ENCODE data around the gene PGAP6. TPM values are rescaled to one million over a fixed set of nuclear protein-coding genes. Genes with fewer than 3 reads are reported as not detected.
A peak's percentile ranks its signal among the peaks of the same experiment; 100 is the strongest.

Gene PGAP6
- total and polyA plus RNA-seq, 2 of the 13 experiments (the other 11 are each of a cell fraction or from before 2014, with no cell fraction given): 52.7 to 136 TPM

DNA sequence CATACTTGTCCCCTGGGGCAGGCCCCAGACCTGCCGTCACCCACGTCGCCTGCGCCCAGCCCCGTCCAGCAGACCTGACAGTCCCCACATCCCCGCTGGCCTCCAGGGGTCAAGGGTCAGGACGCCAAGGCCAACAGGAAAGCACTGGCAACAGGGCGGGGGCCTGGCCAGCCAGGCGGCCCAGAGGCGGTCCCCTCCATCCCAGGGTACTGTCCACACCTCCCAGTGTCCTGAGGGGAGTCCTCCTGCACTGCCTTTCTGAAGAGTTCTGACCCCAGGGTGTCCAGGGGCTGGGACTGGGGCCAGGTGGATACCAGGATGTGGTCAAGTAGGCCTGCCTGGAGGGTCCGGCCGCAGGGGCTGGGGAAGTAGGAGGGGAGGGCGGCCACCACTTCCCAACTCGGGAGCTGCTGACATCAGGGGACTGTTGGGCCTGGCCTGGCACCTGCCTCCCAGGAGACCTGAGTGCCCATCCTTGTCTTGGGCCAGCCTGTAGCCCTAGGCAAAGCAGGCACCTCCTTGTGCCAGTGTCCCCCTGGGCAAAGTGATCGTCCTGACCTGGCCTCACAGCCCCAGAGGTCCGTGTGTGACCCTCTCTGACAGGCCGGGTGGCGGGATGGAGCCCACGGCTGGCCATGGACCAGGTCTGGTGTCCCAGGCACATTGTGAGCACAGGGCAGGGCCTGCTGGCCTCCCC lies 22.6 kb downstream of the PGAP6 start (continued):
- TF ChIP-seq, protein P1, sequence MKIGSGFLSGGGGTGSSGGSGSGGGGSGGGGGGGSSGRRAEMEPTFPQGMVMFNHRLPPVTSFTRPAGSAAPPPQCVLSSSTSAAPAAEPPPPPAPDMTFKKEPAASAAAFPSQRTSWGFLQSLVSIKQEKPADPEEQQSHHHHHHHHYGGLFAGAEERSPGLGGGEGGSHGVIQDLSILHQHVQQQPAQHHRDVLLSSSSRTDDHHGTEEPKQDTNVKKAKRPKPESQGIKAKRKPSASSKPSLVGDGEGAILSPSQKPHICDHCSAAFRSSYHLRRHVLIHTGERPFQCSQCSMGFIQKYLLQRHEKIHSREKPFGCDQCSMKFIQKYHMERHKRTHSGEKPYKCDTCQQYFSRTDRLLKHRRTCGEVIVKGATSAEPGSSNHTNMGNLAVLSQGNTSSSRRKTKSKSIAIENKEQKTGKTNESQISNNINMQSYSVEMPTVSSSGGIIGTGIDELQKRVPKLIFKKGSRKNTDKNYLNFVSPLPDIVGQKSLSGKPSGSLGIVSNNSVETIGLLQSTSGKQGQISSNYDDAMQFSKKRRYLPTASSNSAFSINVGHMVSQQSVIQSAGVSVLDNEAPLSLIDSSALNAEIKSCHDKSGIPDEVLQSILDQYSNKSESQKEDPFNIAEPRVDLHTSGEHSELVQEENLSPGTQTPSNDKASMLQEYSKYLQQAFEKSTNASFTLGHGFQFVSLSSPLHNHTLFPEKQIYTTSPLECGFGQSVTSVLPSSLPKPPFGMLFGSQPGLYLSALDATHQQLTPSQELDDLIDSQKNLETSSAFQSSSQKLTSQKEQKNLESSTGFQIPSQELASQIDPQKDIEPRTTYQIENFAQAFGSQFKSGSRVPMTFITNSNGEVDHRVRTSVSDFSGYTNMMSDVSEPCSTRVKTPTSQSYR (CRISPR knock-in tag; IDR thresholded peaks at IDR 0.05; ENCODE audit: borderline replicate concordance): 0 out of 2 replicates have a peak, but pooled peaks have one; percentile 38
- TF ChIP-seq FOXP1 (IDR thresholded peaks at IDR 0.05): no peak
- peak; percentile 44; the same call in 1 of the 2 replicates for TF ChIP-seq FOXP1 (CRISPR knock-in tag; IDR thresholded peaks at IDR 0.05)
- peak; percentile 26; the same call in 1 of the 2 replicates for TF ChIP-seq ZNF776 (CRISPR knock-in tag; IDR thresholded peaks at IDR 0.05)
- peak; percentile 16; the same call in 1 of the 2 replicates for TF ChIP-seq YEATS2 (CRISPR knock-in tag; IDR thresholded peaks at IDR 0.05; ENCODE audit: borderline replicate concordance)
- 0 out of 2 replicates have a peak, but pooled peaks have one; percentile 30 for TF ChIP-seq SMAD1 (CRISPR knock-in tag; IDR thresholded peaks at IDR 0.05; ENCODE audit: borderline replicate concordance, low read depth)
- no peak for TF ChIP-seq NPAS2 (CRISPR knock-in tag; IDR thresholded peaks at IDR 0.05; ENCODE audit: borderline replicate concordance)
- peak; percentile 40; the same call in 1 of the 2 replicates for TF ChIP-seq ZNF772 (CRISPR knock-in tag; IDR thresholded peaks at IDR 0.05)
- no peak for TF ChIP-seq ZNF383 (CRISPR knock-in tag; IDR thresholded peaks at IDR 0.05; ENCODE audit: borderline replicate concordance)
- TF ChIP-seq ZNF451 (CRISPR knock-in tag; IDR thresholded peaks at IDR 0.05): peak; percentile 6; the same call in 1 of the 2 replicates
- TF ChIP-seq SCMH1 (CRISPR knock-in tag; IDR thresholded peaks at IDR 0.05; ENCODE audit: borderline replicate concordance): no peak
- TF ChIP-seq, protein P2, sequence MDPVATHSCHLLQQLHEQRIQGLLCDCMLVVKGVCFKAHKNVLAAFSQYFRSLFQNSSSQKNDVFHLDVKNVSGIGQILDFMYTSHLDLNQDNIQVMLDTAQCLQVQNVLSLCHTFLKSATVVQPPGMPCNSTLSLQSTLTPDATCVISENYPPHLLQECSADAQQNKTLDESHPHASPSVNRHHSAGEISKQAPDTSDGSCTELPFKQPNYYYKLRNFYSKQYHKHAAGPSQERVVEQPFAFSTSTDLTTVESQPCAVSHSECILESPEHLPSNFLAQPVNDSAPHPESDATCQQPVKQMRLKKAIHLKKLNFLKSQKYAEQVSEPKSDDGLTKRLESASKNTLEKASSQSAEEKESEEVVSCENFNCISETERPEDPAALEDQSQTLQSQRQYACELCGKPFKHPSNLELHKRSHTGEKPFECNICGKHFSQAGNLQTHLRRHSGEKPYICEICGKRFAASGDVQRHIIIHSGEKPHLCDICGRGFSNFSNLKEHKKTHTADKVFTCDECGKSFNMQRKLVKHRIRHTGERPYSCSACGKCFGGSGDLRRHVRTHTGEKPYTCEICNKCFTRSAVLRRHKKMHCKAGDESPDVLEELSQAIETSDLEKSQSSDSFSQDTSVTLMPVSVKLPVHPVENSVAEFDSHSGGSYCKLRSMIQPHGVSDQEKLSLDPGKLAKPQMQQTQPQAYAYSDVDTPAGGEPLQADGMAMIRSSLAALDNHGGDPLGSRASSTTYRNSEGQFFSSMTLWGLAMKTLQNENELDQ (CRISPR knock-in tag; IDR thresholded peaks at IDR 0.05; ENCODE audit: borderline replicate concordance): no peak
- no peak for TF ChIP-seq GABPA (IDR thresholded peaks at IDR 0.05; ENCODE audit: low read depth, low read length)
- peak; percentile 49 for TF ChIP-seq GABPA (CRISPR knock-in tag; IDR thresholded peaks at IDR 0.05; ENCODE audit: low read depth)
- TF ChIP-seq, protein P3, sequence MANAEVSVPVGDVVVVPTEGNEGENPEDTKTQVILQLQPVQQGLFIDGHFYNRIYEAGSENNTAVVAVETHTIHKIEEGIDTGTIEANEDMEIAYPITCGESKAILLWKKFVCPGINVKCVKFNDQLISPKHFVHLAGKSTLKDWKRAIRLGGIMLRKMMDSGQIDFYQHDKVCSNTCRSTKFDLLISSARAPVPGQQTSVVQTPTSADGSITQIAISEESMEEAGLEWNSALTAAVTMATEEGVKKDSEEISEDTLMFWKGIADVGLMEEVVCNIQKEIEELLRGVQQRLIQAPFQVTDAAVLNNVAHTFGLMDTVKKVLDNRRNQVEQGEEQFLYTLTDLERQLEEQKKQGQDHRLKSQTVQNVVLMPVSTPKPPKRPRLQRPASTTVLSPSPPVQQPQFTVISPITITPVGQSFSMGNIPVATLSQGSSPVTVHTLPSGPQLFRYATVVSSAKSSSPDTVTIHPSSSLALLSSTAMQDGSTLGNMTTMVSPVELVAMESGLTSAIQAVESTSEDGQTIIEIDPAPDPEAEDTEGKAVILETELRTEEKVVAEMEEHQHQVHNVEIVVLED (CRISPR knock-in tag; IDR thresholded peaks at IDR 0.05; ENCODE audit: borderline replicate concordance): peak; percentile 75
- peak; percentile 45; the same call in 1 of the 2 replicates for TF ChIP-seq ZFP37 (CRISPR knock-in tag; IDR thresholded peaks at IDR 0.05; ENCODE audit: borderline replicate concordance)
- TF ChIP-seq, protein P4, sequence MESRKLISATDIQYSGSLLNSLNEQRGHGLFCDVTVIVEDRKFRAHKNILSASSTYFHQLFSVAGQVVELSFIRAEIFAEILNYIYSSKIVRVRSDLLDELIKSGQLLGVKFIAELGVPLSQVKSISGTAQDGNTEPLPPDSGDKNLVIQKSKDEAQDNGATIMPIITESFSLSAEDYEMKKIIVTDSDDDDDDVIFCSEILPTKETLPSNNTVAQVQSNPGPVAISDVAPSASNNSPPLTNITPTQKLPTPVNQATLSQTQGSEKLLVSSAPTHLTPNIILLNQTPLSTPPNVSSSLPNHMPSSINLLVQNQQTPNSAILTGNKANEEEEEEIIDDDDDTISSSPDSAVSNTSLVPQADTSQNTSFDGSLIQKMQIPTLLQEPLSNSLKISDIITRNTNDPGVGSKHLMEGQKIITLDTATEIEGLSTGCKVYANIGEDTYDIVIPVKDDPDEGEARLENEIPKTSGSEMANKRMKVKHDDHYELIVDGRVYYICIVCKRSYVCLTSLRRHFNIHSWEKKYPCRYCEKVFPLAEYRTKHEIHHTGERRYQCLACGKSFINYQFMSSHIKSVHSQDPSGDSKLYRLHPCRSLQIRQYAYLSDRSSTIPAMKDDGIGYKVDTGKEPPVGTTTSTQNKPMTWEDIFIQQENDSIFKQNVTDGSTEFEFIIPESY (CRISPR knock-in tag; IDR thresholded peaks at IDR 0.05): peak; percentile 28; the same call in 1 of the 2 replicates
- TF ChIP-seq NRL (CRISPR knock-in tag; IDR thresholded peaks at IDR 0.05; ENCODE audit: borderline replicate concordance): peak; percentile 83
